HG02885 (cell line): ENCODE data around the gene PPL.
A peak's percentile ranks its signal among the peaks of the same experiment; 100 is the strongest.
"Not testable (repeated sequence)": the region's sequence is repeated elsewhere in the genome, so short reads cannot be mapped to it uniquely, and the experiment has no call there.

Experiments used
- ATAC-seq: cut with Tn5 transposase; IDR thresholded peaks from one replicate; pipeline ENCODE4 v1.9.1; 2021; ENCODE audit warnings: mild to moderate bottlenecking; ENCODE audit not compliant: unreplicated experiment, poor library complexity

The PPL gene

GRCh38 chr16:4958510-4959438 lies 21.8 kb upstream of the PPL start:
- ATAC-seq = no peak

- ATAC-seq = peak; percentile 67
Measured at GRCh38 chr16:4957720-4958509, 21.0 kb upstream of the PPL start, which contains the start of gene SEC14L5. Gene SEC14L5 (plus strand): TSS chr16:4958330. CDS start chr16:4959324, 994 bp downstream.

- no peak for ATAC-seq
Measured at GRCh38 chr16:4957420-4957719, 20.4 kb upstream of the PPL start.

GRCh38 chr16:4954714-4955113 lies 17.8 kb upstream of the PPL start:
- no peak for ATAC-seq

GRCh38 chr16:4951583-4951982 lies 14.6 kb upstream of the PPL start:
- ATAC-seq = not testable (repeated sequence)

- no peak for ATAC-seq
Measured at GRCh38 chr16:4949986-4950385, 13.0 kb upstream of the PPL start.

GRCh38 chr16:4948903-4949766 lies 12.2 kb upstream of the PPL start:
- no peak for ATAC-seq

- ATAC-seq = no peak
Measured at GRCh38 chr16:4947722-4948503, 11.0 kb upstream of the PPL start.

GRCh38 chr16:4946917-4947316 lies 10.0 kb upstream of the PPL start:
- no peak for ATAC-seq

GRCh38 chr16:4945560-4946502 lies 8.9 kb upstream of the PPL start:
- ATAC-seq = no peak

- ATAC-seq = no peak
Measured at GRCh38 chr16:4944333-4945281, 7.7 kb upstream of the PPL start.

GRCh38 chr16:4942481-4942880 lies 5.5 kb upstream of the PPL start:
- ATAC-seq = no peak

GRCh38 chr16:4940719-4941118 lies 3.8 kb upstream of the PPL start:
- ATAC-seq = no peak

GRCh38 chr16:4938683-4939030 lies 1.7 kb upstream of the PPL start:
- ATAC-seq = no peak

GRCh38 chr16:4937782-4938682 lies 1.1 kb upstream of the PPL start:
- ATAC-seq = no peak

- ATAC-seq = peak; percentile 13
Measured at GRCh38 chr16:4936181-4936990, 562 bp downstream of the PPL start.
